Measurements from ENCODE around the gene CD2AP.
"Not testable (repeated sequence)": the region's sequence is repeated elsewhere in the genome, so short reads cannot be mapped to it uniquely, and the experiment has no call there.

CD2AP gene

GRCh38 chr6:47477497-47478232 is at the start of gene CD2AP:
TSS of gene CD2AP (plus strand) at chr6:47477789. CDS start at chr6:47478245, 456 bp downstream.
- no peaks in the 10 kb centered on the region for H3K9me3 Mint-ChIP-seq (ENCODE audit: low read depth)
- peak within 1 kb of the TSS; percentile 97 for H3K4me3 Mint-ChIP-seq
- no peaks in the 10 kb centered on the region for H3K27me3 Mint-ChIP-seq
- peaks cover 37% of the 10 kb centered on the region for H3K4me1 Mint-ChIP-seq (ENCODE audit: low read depth)
- H3K36me3 Mint-ChIP-seq: no peaks in the 10 kb centered on the region
- H3K27ac Mint-ChIP-seq: peak within 1 kb of the TSS; percentile 97

- H3K4me1 Mint-ChIP-seq (ENCODE audit: low read depth): peaks cover 3% of the 10 kb centered on the region
- no peak overlapping the region for H3K27ac Mint-ChIP-seq
- peaks cover 18% of the 10 kb centered on the region for H3K36me3 Mint-ChIP-seq
- H3K4me3 Mint-ChIP-seq: no peak overlapping the region
- peaks cover 26% of the 10 kb centered on the region for H3K9me3 Mint-ChIP-seq (ENCODE audit: low read depth)
- no peaks in the 10 kb centered on the region for H3K27me3 Mint-ChIP-seq
Measured at GRCh38 chr6:47428288-47428687, 49.3 kb upstream of the CD2AP start.

- H3K4me3 Mint-ChIP-seq: no peak overlapping the region
- no peaks in the 10 kb centered on the region for H3K27me3 Mint-ChIP-seq
- no peak overlapping the region for H3K27ac Mint-ChIP-seq
- H3K9me3 Mint-ChIP-seq (ENCODE audit: low read depth): peaks cover 26% of the 10 kb centered on the region
- H3K36me3 Mint-ChIP-seq: peaks cover 18% of the 10 kb centered on the region
- H3K4me1 Mint-ChIP-seq (ENCODE audit: low read depth): peaks cover 3% of the 10 kb centered on the region
Measured at GRCh38 chr6:47428746-47429664, 48.6 kb upstream of the CD2AP start.

GRCh38 chr6:47434372-47435253 is 43.0 kb upstream of the CD2AP start:
- Mint-ChIP-seq H3K4me3 (no peak overlapping the region), H3K36me3 (peaks cover 9% of the 10 kb centered on the region), H3K9me3 (ENCODE audit: low read depth) (peaks cover 14% of the 10 kb centered on the region), H3K4me1 (ENCODE audit: low read depth) (no peaks in the 10 kb centered on the region), H3K27ac (no peak overlapping the region), H3K27me3 (no peaks in the 10 kb centered on the region)

- H3K4me3 Mint-ChIP-seq: no peak overlapping the region
- H3K27me3 Mint-ChIP-seq: no peaks in the 10 kb centered on the region
- H3K27ac Mint-ChIP-seq: no peak overlapping the region
- no peaks in the 10 kb centered on the region for H3K4me1 Mint-ChIP-seq (ENCODE audit: low read depth)
- peaks cover 10% of the 10 kb centered on the region for H3K9me3 Mint-ChIP-seq (ENCODE audit: low read depth)
- H3K36me3 Mint-ChIP-seq: peaks cover 9% of the 10 kb centered on the region
Measured at GRCh38 chr6:47435254-47435612, 42.4 kb upstream of the CD2AP start.

- peaks cover 4% of the 10 kb centered on the region for H3K36me3 Mint-ChIP-seq
- H3K27ac Mint-ChIP-seq: no peak overlapping the region
- no peaks in the 10 kb centered on the region for H3K27me3 Mint-ChIP-seq
- H3K4me1 Mint-ChIP-seq (ENCODE audit: low read depth): no peaks in the 10 kb centered on the region
- H3K4me3 Mint-ChIP-seq: no peak overlapping the region
- H3K9me3 Mint-ChIP-seq (ENCODE audit: low read depth): no peaks in the 10 kb centered on the region
Measured at GRCh38 chr6:47437592-47437991, 40.0 kb upstream of the CD2AP start.

- Mint-ChIP-seq H3K27me3 (no peaks in the 10 kb centered on the region), H3K4me3 (no peak overlapping the region), H3K4me1 (ENCODE audit: low read depth) (no peaks in the 10 kb centered on the region), H3K36me3 (peaks cover 2% of the 10 kb centered on the region), H3K27ac (no peak overlapping the region), H3K9me3 (ENCODE audit: low read depth) (no peaks in the 10 kb centered on the region)
Measured at GRCh38 chr6:47438481-47439347, 38.9 kb upstream of the CD2AP start.

GRCh38 chr6:47439348-47439668 is 38.3 kb upstream of the CD2AP start:
- no peak overlapping the region for H3K4me3 Mint-ChIP-seq
- H3K9me3 Mint-ChIP-seq (ENCODE audit: low read depth): no peaks in the 10 kb centered on the region
- no peaks in the 10 kb centered on the region for H3K27me3 Mint-ChIP-seq
- no peak overlapping the region for H3K27ac Mint-ChIP-seq
- H3K4me1 Mint-ChIP-seq (ENCODE audit: low read depth): no peaks in the 10 kb centered on the region
- H3K36me3 Mint-ChIP-seq: peaks cover 2% of the 10 kb centered on the region

GRCh38 chr6:47440719-47441118 is 36.9 kb upstream of the CD2AP start:
- Mint-ChIP-seq H3K4me3 (no peak overlapping the region), H3K27ac (no peak overlapping the region)

GRCh38 chr6:47444964-47445363 is 32.6 kb upstream of the CD2AP start:
- peaks cover 15% of the 10 kb centered on the region for H3K4me1 Mint-ChIP-seq (ENCODE audit: low read depth)
- H3K36me3 Mint-ChIP-seq; H3K9me3 Mint-ChIP-seq (ENCODE audit: low read depth); H3K27me3 Mint-ChIP-seq; H3K4me3 Mint-ChIP-seq; H3K27ac Mint-ChIP-seq: not testable (repeated sequence)

More at GRCh38 chr6:47440719-47441118, 36.9 kb upstream of the CD2AP start:
- Mint-ChIP-seq H3K27me3 (no peaks in the 10 kb centered on the region), H3K4me1 (ENCODE audit: low read depth) (peaks cover 2% of the 10 kb centered on the region), H3K36me3 (peaks cover 2% of the 10 kb centered on the region), H3K9me3 (ENCODE audit: low read depth) (no peaks in the 10 kb centered on the region)

GRCh38 chr6:47446669-47447330 is 30.8 kb upstream of the CD2AP start:
- peaks cover 2% of the 10 kb centered on the region for H3K36me3 Mint-ChIP-seq
- H3K27ac Mint-ChIP-seq: peak overlapping the region; percentile 4
- H3K4me1 Mint-ChIP-seq (ENCODE audit: low read depth): peaks cover 15% of the 10 kb centered on the region
- no peaks in the 10 kb centered on the region for H3K27me3 Mint-ChIP-seq
- no peaks in the 10 kb centered on the region for H3K9me3 Mint-ChIP-seq (ENCODE audit: low read depth)
- H3K4me3 Mint-ChIP-seq: no peak overlapping the region

GRCh38 chr6:47447722-47448121 is 29.9 kb upstream of the CD2AP start:
- H3K4me1 Mint-ChIP-seq (ENCODE audit: low read depth): peaks cover 15% of the 10 kb centered on the region
- no peak overlapping the region for H3K27ac Mint-ChIP-seq
- no peak overlapping the region for H3K4me3 Mint-ChIP-seq
- no peaks in the 10 kb centered on the region for H3K36me3 Mint-ChIP-seq
- no peaks in the 10 kb centered on the region for H3K9me3 Mint-ChIP-seq (ENCODE audit: low read depth)
- no peaks in the 10 kb centered on the region for H3K27me3 Mint-ChIP-seq

- H3K27me3 Mint-ChIP-seq: no peaks in the 10 kb centered on the region
- H3K27ac Mint-ChIP-seq: no peak overlapping the region
- no peaks in the 10 kb centered on the region for H3K9me3 Mint-ChIP-seq (ENCODE audit: low read depth)
- H3K4me3 Mint-ChIP-seq: no peak overlapping the region
- no peaks in the 10 kb centered on the region for H3K36me3 Mint-ChIP-seq
- H3K4me1 Mint-ChIP-seq (ENCODE audit: low read depth): peaks cover 14% of the 10 kb centered on the region
Measured at GRCh38 chr6:47451162-47451561, 26.4 kb upstream of the CD2AP start.

GRCh38 chr6:47452899-47453298 is 24.7 kb upstream of the CD2AP start:
- Mint-ChIP-seq H3K4me1 (ENCODE audit: low read depth) (no peaks in the 10 kb centered on the region), H3K27me3 (no peaks in the 10 kb centered on the region), H3K9me3 (ENCODE audit: low read depth) (no peaks in the 10 kb centered on the region), H3K4me3 (no peak overlapping the region), H3K27ac (no peak overlapping the region), H3K36me3 (no peaks in the 10 kb centered on the region)

Measured in activated naive CD8-positive, alpha-beta T cell (primary cell).